ENCODE measurements around the gene RNF8. TPM values are rescaled to one million over a fixed set of nuclear protein-coding genes. Genes with fewer than 3 reads are reported as not detected.
"Not testable (repeated sequence)": the region's sequence is repeated elsewhere in the genome, so short reads cannot be mapped to it uniquely, and the experiment has no call there.

RNF8 gene
- total RNA-seq, 1 experiment from 2014 or later: 35.9 TPM

GRCh38 chr6:37306624-37307222 lies 47.1 kb upstream of the RNF8 start:
- ATAC-seq: peak; percentile 67

GRCh38 chr6:37307484-37307883 lies 46.3 kb upstream of the RNF8 start:
- DNase-seq (ENCODE audit: low spot score); H3K9me3 Mint-ChIP-seq; H3K4me3 Mint-ChIP-seq; H3K4me1 Mint-ChIP-seq; POLR2A ChIA-PET; H3K27me3 Mint-ChIP-seq (ENCODE audit: low read depth); ATAC-seq; H3K27ac Mint-ChIP-seq: not testable (repeated sequence)
- CTCF ChIA-PET: interaction anchor here (1.0 to 2.0 kb wide), 3 partner anchors 9 to 66 kb away, joined by 3 to 11 read pairs (median 4); no protein-coding TSS in a partner anchor
- H3K36me3 Mint-ChIP-seq: peaks cover 21% of the 10 kb centered on the region; the same call in 1 of the 2 replicates

More at GRCh38 chr6:37306624-37307222, 47.1 kb upstream of the RNF8 start:
- Mint-ChIP-seq H3K4me3 (no peak overlapping the region), H3K9me3 (no peaks in the 10 kb centered on the region), H3K27ac (no peak overlapping the region), H3K36me3 (peaks cover 21% of the 10 kb centered on the region; the same call in 1 of the 2 replicates), H3K4me1 (no peaks in the 10 kb centered on the region), H3K27me3 (ENCODE audit: low read depth) (no peaks in the 10 kb centered on the region)
- ChIA-PET POLR2A (no interaction called here), CTCF (interaction anchor here (1.0 to 2.0 kb wide), 4 partner anchors 8 to 65 kb away, joined by 3 to 11 read pairs (median 4); no protein-coding TSS in a partner anchor)
- TF ChIP-seq TEAD1 (CRISPR knock-in tag; IDR thresholded peaks at IDR 0.05) (no peak), ESRRA (CRISPR knock-in tag; IDR thresholded peaks at IDR 0.05; ENCODE audit: borderline replicate concordance) (no peak), E2F1 (CRISPR knock-in tag; IDR thresholded peaks at IDR 0.05) (no peak), ATF2 (CRISPR knock-in tag; IDR thresholded peaks at IDR 0.05; ENCODE audit: borderline replicate concordance, low read depth) (no peak), MYBL2 (CRISPR knock-in tag; IDR thresholded peaks at IDR 0.05) (no peak), NFATC4 (CRISPR knock-in tag; IDR thresholded peaks at IDR 0.05) (no peak)
- TF ChIP-seq, protein P1, sequence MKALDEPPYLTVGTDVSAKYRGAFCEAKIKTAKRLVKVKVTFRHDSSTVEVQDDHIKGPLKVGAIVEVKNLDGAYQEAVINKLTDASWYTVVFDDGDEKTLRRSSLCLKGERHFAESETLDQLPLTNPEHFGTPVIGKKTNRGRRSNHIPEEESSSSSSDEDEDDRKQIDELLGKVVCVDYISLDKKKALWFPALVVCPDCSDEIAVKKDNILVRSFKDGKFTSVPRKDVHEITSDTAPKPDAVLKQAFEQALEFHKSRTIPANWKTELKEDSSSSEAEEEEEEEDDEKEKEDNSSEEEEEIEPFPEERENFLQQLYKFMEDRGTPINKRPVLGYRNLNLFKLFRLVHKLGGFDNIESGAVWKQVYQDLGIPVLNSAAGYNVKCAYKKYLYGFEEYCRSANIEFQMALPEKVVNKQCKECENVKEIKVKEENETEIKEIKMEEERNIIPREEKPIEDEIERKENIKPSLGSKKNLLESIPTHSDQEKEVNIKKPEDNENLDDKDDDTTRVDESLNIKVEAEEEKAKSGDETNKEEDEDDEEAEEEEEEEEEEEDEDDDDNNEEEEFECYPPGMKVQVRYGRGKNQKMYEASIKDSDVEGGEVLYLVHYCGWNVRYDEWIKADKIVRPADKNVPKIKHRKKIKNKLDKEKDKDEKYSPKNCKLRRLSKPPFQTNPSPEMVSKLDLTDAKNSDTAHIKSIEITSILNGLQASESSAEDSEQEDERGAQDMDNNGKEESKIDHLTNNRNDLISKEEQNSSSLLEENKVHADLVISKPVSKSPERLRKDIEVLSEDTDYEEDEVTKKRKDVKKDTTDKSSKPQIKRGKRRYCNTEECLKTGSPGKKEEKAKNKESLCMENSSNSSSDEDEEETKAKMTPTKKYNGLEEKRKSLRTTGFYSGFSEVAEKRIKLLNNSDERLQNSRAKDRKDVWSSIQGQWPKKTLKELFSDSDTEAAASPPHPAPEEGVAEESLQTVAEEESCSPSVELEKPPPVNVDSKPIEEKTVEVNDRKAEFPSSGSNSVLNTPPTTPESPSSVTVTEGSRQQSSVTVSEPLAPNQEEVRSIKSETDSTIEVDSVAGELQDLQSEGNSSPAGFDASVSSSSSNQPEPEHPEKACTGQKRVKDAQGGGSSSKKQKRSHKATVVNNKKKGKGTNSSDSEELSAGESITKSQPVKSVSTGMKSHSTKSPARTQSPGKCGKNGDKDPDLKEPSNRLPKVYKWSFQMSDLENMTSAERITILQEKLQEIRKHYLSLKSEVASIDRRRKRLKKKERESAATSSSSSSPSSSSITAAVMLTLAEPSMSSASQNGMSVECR (CRISPR knock-in tag; IDR thresholded peaks at IDR 0.05; ENCODE audit: borderline replicate concordance): no peak
- no peak for DNase-seq (ENCODE audit: low spot score)

GRCh38 chr6:37308069-37308815 lies 45.5 kb upstream of the RNF8 start:
- ChIA-PET POLR2A (no interaction called here), CTCF (interaction anchor here (1.4 to 2.0 kb wide), 2 partner anchors 18 kb away, joined by 4 to 11 read pairs; no protein-coding TSS in a partner anchor)
- peaks cover 22% of the 10 kb centered on the region for H3K36me3 Mint-ChIP-seq
- DNase-seq (ENCODE audit: low spot score): no peak
- no peaks in the 10 kb centered on the region for H3K27me3 Mint-ChIP-seq (ENCODE audit: low read depth)
- H3K4me1 Mint-ChIP-seq: no peaks in the 10 kb centered on the region
- ATAC-seq: no peak
- no peaks in the 10 kb centered on the region for H3K9me3 Mint-ChIP-seq
- H3K27ac Mint-ChIP-seq: no peak overlapping the region
- no peak overlapping the region for H3K4me3 Mint-ChIP-seq
- TF ChIP-seq TEAD1 (CRISPR knock-in tag; IDR thresholded peaks at IDR 0.05): no peak
- TF ChIP-seq NFYB (CRISPR knock-in tag; conservative IDR thresholded peaks at IDR 0.05; ENCODE audit: low read depth): no peak
- TF ChIP-seq ATF1 (CRISPR knock-in tag; IDR thresholded peaks at IDR 0.05): no peak
- no peak for TF ChIP-seq ZNF121 (CRISPR knock-in tag; IDR thresholded peaks at IDR 0.05)
- no peak for TF ChIP-seq ZNF263 (CRISPR knock-in tag; IDR thresholded peaks at IDR 0.05; ENCODE audit: low read depth)
- TF ChIP-seq, protein P2, sequence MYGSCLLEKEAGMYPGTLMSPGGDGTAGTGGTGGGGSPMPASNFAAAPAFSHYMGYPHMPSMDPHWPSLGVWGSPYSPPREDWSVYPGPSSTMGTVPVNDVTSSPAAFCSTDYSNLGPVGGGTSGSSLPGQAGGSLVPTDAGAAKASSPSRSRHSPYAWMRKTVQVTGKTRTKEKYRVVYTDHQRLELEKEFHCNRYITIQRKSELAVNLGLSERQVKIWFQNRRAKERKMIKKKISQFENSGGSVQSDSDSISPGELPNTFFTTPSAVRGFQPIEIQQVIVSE (CRISPR knock-in tag; IDR thresholded peaks at IDR 0.05; ENCODE audit: borderline replicate concordance): no peak
- TF ChIP-seq SOX15 (CRISPR knock-in tag; IDR thresholded peaks at IDR 0.05): no peak
- TF ChIP-seq ZSCAN18 (CRISPR knock-in tag; IDR thresholded peaks at IDR 0.05): no peak
- TF ChIP-seq, protein P3, sequence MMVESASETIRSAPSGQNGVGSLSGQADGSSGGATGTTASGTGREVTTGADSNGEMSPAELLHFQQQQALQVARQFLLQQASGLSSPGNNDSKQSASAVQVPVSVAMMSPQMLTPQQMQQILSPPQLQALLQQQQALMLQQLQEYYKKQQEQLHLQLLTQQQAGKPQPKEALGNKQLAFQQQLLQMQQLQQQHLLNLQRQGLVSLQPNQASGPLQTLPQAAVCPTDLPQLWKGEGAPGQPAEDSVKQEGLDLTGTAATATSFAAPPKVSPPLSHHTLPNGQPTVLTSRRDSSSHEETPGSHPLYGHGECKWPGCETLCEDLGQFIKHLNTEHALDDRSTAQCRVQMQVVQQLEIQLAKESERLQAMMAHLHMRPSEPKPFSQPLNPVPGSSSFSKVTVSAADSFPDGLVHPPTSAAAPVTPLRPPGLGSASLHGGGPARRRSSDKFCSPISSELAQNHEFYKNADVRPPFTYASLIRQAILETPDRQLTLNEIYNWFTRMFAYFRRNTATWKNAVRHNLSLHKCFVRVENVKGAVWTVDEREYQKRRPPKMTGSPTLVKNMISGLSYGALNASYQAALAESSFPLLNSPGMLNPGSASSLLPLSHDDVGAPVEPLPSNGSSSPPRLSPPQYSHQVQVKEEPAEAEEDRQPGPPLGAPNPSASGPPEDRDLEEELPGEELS (CRISPR knock-in tag; IDR thresholded peaks at IDR 0.05): no peak
- TF ChIP-seq JUN (CRISPR knock-in tag; IDR thresholded peaks at IDR 0.05): no peak

Measured in WTC11 (cell line).